C4-2B (cell line): ENCODE measurements around the gene RFTN2.

Experiments
- CTCF ChIP-seq: fragments of 450-650 bp; conservative IDR thresholded peaks from 2 replicates; pipeline ENCODE4 v1.5.1; 2017; ENCODE audit warnings: mild to moderate bottlenecking
- ZFX ChIP-seq: fragments of 450-650 bp; IDR thresholded peaks from 2 replicates; pipeline ENCODE4 v1.6.1; 2017

- TF ChIP-seq CTCF (no peak), ZFX (no peak)
Measured at GRCh38 chr2:197708331-197708730, 32.9 kb upstream of the RFTN2 start.
